Muscle layer of colon (tissue), 2 donors: ENCODE results near the gene OTULIN.

Experiments
- H3K27ac ChIP-seq: one replicate; pipeline ENCODE4 v1.7.0; 2013; ENCODE audit warnings: low read depth, mild to moderate bottlenecking, low read length, moderate library complexity
- H3K27me3 ChIP-seq, 2 donors: one replicate each; pipeline ENCODE4 v1.7.0; 2013; ENCODE audit warnings: low read length in 2 of 2, mild to moderate bottlenecking in 2 of 2; ENCODE audit not compliant: insufficient read depth in 2 of 2, control insufficient read depth in 1 of 2
- H3K36me3 ChIP-seq: one replicate; pipeline ENCODE4 v1.7.0; 2013; ENCODE audit warnings: mild to moderate bottlenecking, low read length; ENCODE audit not compliant: insufficient read depth
- H3K4me1 ChIP-seq: one replicate; pipeline ENCODE4 v1.7.0; 2013; ENCODE audit warnings: mild to moderate bottlenecking, low read length; ENCODE audit not compliant: insufficient read depth
- H3K4me3 ChIP-seq, 2 donors: one replicate each; pipeline ENCODE4 v1.7.0; 2013; ENCODE audit warnings: low read length in 2 of 2, low read depth in 1 of 2, mild to moderate bottlenecking in 1 of 2, moderate library complexity in 1 of 2
- H3K9ac ChIP-seq: one replicate; pipeline ENCODE4 v1.7.0; 2013; ENCODE audit warnings: low read length
- H3K9me3 ChIP-seq: one replicate; pipeline ENCODE4 v1.7.0; 2013; ENCODE audit warnings: mild to moderate bottlenecking, low read length
- donor health status: abdominal sarcoma.
- donor health status: Adenocarcinoma of cecum.

The OTULIN gene

GRCh38 chr5:14699807-14700400, 35.4 kb downstream of the OTULIN start:
- H3K9ac ChIP-seq, result no peak overlapping the region
- peaks cover 37% of the 10 kb centered on the region for H3K36me3 ChIP-seq
- H3K27ac ChIP-seq, result no peak overlapping the region
- H3K27me3 ChIP-seq, result no peaks in the 10 kb centered on the region
- no peak overlapping the region for H3K4me3 ChIP-seq
- H3K9me3 ChIP-seq, result no peaks in the 10 kb centered on the region
- no peaks in the 10 kb centered on the region for H3K4me1 ChIP-seq

DNA sequence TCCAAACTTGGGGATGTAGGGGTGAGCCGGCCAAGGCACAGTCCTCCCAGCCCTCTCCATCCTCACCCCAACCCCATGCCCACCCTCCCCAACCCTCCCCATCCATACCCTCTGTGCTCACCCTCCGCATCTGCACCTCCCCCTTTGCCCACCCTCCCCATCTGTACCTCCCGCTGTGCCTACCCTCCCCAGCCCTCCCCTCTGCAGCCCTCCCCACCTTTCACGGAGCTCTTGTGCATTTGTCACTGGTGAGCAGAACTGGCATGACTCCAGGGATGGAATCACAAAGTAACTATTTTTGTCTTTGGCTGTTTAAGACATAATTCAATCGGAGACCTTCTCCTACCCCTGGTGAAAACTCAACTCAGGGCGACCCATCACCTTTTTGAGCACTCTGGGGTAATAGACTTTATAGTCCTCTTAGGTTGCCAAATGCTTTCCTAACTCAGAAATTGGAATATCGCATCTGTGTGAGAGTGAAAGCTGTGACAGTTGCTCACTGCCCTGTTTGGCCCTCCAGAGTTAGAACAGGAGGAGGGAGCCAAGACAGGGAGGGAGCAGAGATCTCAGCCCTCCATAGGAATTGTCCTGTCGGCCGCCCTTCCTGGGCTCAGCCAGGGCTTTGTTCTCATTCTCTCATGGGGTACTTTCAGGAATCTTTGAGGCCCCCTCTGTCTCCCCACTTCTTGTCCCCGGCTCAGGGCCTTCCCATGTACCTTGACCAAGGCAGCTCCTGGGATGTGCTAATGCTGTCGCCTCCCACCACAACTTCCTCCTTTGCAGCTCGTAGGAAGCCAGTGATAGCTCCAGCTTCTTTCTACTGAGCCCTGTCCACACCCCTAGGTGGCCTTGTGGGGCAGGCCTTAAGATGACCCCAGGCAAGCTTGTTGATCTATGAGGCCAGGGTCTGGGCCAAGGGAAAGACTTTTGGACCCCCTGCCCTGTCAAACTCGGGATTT, 36.2 kb downstream of the OTULIN start:
- Histone ChIP-seq H3K9ac (no peak overlapping the region), H3K36me3 (peaks cover 31% of the 10 kb centered on the region), H3K27me3 (no peaks in the 10 kb centered on the region), H3K27ac (no peak overlapping the region), H3K9me3 (no peaks in the 10 kb centered on the region), H3K4me1 (no peaks in the 10 kb centered on the region), H3K4me3 (no peak overlapping the region)

- Histone ChIP-seq H3K27ac (no peak overlapping the region), H3K36me3 (peaks cover 25% of the 10 kb centered on the region)
Observed at GRCh38 chr5:14701556-14701955, 37.0 kb downstream of the OTULIN start.

DNA sequence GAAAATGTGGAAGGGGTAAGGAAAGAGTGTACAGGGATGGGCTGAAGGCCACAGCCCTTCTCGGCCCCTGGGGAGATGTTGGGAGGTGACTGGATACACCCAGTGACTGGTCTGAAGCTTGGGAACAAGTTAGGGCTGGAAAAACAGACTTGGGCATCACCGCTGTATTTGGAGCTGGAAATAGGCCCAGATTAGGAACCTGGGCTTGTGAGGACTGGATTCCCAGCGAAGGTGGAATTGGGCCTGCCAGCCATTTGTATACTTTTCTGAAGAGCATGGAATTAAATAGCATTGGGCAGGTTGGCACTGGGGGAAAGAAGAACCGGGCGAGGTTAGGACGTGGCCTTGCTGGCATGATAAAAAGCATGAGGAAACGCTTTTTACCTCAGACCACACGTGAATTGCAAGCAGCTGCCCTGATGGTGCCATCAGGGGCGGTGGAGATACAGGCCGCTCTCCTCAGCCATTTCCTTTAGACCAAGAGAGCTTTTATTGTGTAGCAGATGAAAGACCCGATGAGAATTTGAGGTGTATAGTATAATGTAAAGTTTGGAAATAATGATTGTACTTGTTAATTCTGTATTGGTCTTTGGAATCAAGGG, 37.8 kb downstream of the OTULIN start:
- Histone ChIP-seq H3K9me3 (no peaks in the 10 kb centered on the region), H3K4me1 (no peaks in the 10 kb centered on the region), H3K36me3 (peaks cover 24% of the 10 kb centered on the region), H3K4me3 (no peak overlapping the region), H3K27ac (no peak overlapping the region), H3K27me3 (no peaks in the 10 kb centered on the region), H3K9ac (no peak overlapping the region)

More at GRCh38 chr5:14701556-14701955, 37.0 kb downstream of the OTULIN start:
- Histone ChIP-seq H3K27me3 (no peaks in the 10 kb centered on the region), H3K9me3 (no peaks in the 10 kb centered on the region), H3K4me3 (no peak overlapping the region), H3K4me1 (no peaks in the 10 kb centered on the region), H3K9ac (no peak overlapping the region)

DNA sequence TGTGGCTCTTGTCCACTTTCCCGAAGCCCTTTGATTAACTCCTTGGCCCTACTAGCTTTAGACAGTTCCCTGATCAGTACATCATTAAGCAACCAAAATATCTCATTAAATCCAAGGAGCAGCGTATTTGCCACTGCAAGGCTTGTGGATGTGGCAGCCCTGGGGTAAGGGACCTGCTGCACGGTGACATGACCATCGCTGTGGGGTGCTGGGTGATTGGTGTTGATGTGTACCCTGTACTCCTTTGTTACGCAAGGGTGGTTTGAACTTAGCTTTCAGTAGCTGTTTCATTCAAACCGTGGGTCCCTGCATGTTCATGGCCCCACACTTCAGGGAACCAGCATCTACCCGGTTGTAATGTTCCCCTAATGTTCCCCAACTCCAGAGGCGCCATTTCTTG, 41.0 kb downstream of the OTULIN start:
- Histone ChIP-seq H3K36me3 (peaks cover 21% of the 10 kb centered on the region), H3K4me1 (no peaks in the 10 kb centered on the region), H3K9ac (no peak overlapping the region), H3K9me3 (no peaks in the 10 kb centered on the region), H3K4me3 (no peak overlapping the region), H3K27ac (no peak overlapping the region), H3K27me3 (no peaks in the 10 kb centered on the region)

- no peak overlapping the region for H3K27ac ChIP-seq
- H3K4me3 ChIP-seq, result no peak overlapping the region
- H3K4me1 ChIP-seq, result no peaks in the 10 kb centered on the region
- no peaks in the 10 kb centered on the region for H3K9me3 ChIP-seq
- peaks cover 32% of the 10 kb centered on the region for H3K36me3 ChIP-seq
- no peak overlapping the region for H3K9ac ChIP-seq
- H3K27me3 ChIP-seq, result no peaks in the 10 kb centered on the region
Observed at GRCh38 chr5:14706615-14707021, 42.1 kb downstream of the OTULIN start.

- Histone ChIP-seq H3K9ac (no peak overlapping the region), H3K27me3 (no peaks in the 10 kb centered on the region), H3K27ac (no peak overlapping the region), H3K36me3 (peaks cover 44% of the 10 kb centered on the region), H3K9me3 (no peaks in the 10 kb centered on the region), H3K4me3 (no peak overlapping the region), H3K4me1 (no peaks in the 10 kb centered on the region)
Observed at GRCh38 chr5:14707811-14708390, 43.4 kb downstream of the OTULIN start.

- Histone ChIP-seq H3K4me3 (no peak overlapping the region), H3K36me3 (peaks cover 48% of the 10 kb centered on the region), H3K27me3 (no peaks in the 10 kb centered on the region), H3K27ac (no peak overlapping the region), H3K4me1 (no peaks in the 10 kb centered on the region), H3K9ac (no peak overlapping the region), H3K9me3 (no peaks in the 10 kb centered on the region)
Observed at GRCh38 chr5:14708551-14708950, 44.0 kb downstream of the OTULIN start.

- H3K9me3 ChIP-seq, result no peaks in the 10 kb centered on the region
- peaks cover 58% of the 10 kb centered on the region for H3K36me3 ChIP-seq
- H3K9ac ChIP-seq, result no peak overlapping the region
- no peaks in the 10 kb centered on the region for H3K4me1 ChIP-seq
- no peak overlapping the region for H3K27ac ChIP-seq
- H3K4me3 ChIP-seq, result no peak overlapping the region
- no peaks in the 10 kb centered on the region for H3K27me3 ChIP-seq
Observed at GRCh38 chr5:14710313-14710994, 45.9 kb downstream of the OTULIN start.

DNA sequence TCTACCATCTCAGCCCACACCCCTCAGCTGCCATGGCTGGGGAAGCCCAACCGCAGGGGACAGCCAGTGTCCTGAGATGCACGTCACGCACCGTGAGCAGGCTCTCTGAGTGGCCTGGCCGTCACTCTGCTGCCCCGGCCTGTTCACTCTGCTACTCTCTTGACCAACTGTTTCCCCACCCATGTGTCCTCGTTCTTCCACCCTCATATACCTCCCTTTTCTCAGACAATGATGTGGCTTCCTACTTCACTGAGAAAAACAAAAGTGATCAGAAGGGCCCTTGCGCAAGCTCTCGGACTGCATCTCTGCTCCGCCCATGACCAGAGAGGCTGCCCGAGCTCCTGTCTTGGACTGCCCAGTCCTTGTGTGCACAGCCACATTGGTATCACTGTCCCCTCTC, 47.6 kb downstream of the OTULIN start:
- peaks cover 58% of the 10 kb centered on the region for H3K36me3 ChIP-seq
- H3K9me3 ChIP-seq, result no peaks in the 10 kb centered on the region
- H3K4me3 ChIP-seq, result no peak overlapping the region
- H3K9ac ChIP-seq, result no peak overlapping the region
- no peaks in the 10 kb centered on the region for H3K4me1 ChIP-seq
- H3K27me3 ChIP-seq, result no peaks in the 10 kb centered on the region
- H3K27ac ChIP-seq, result no peak overlapping the region

GRCh38 chr5:14712666-14713065, 48.1 kb downstream of the OTULIN start:
- H3K27ac ChIP-seq, result no peak overlapping the region
- no peaks in the 10 kb centered on the region for H3K27me3 ChIP-seq
- H3K4me3 ChIP-seq, result no peak overlapping the region
- no peak overlapping the region for H3K9ac ChIP-seq
- H3K9me3 ChIP-seq, result no peaks in the 10 kb centered on the region
- peaks cover 57% of the 10 kb centered on the region for H3K36me3 ChIP-seq
- no peaks in the 10 kb centered on the region for H3K4me1 ChIP-seq
